Measurements from ENCODE around the gene ATP8A2.
A peak's percentile ranks its signal among the peaks of the same experiment; 100 is the strongest.

The ATP8A2 gene

GRCh38 chr13:25645681-25646080, 273.9 kb downstream of the ATP8A2 start:
- no peak for DNase-seq

- DNase-seq = no peak
Observed at GRCh38 chr13:25649001-25649633, 277.3 kb downstream of the ATP8A2 start.

GRCh38 chr13:25652764-25653163, 281.0 kb downstream of the ATP8A2 start:
- no peak for DNase-seq

GRCh38 chr13:25654322-25654721, 282.5 kb downstream of the ATP8A2 start:
- no peak for DNase-seq

GRCh38 chr13:25657157-25657556, 285.4 kb downstream of the ATP8A2 start:
- no peak for DNase-seq

- DNase-seq = no peak
Observed at GRCh38 chr13:25659091-25659795, 287.5 kb downstream of the ATP8A2 start.

- DNase-seq = no peak
Observed at GRCh38 chr13:25660996-25661395, 289.2 kb downstream of the ATP8A2 start.

GRCh38 chr13:25662516-25662915, 290.7 kb downstream of the ATP8A2 start:
- DNase-seq = no peak

- DNase-seq = no peak
Observed at GRCh38 chr13:25668345-25668744, 296.6 kb downstream of the ATP8A2 start.

- peak; percentile 27 for DNase-seq
Observed at GRCh38 chr13:25673711-25674110, 301.9 kb downstream of the ATP8A2 start.

GRCh38 chr13:25674371-25674770, 302.6 kb downstream of the ATP8A2 start:
- no peak for DNase-seq

- DNase-seq = no peak
Observed at GRCh38 chr13:25675060-25675459, 303.3 kb downstream of the ATP8A2 start.

GRCh38 chr13:25677956-25678355, 306.2 kb downstream of the ATP8A2 start:
- no peak for DNase-seq

GRCh38 chr13:25678398-25678797, 306.6 kb downstream of the ATP8A2 start:
- DNase-seq = peak; percentile 38

GRCh38 chr13:25679159-25679558, 307.4 kb downstream of the ATP8A2 start:
- no peak for DNase-seq

- DNase-seq = no peak
Observed at GRCh38 chr13:25679936-25680335, 308.2 kb downstream of the ATP8A2 start.

GRCh38 chr13:25682276-25682675, 310.5 kb downstream of the ATP8A2 start:
- DNase-seq = peak; percentile 43

GRCh38 chr13:25683056-25683455, 311.3 kb downstream of the ATP8A2 start:
- no peak for DNase-seq

GRCh38 chr13:25683662-25684370, 312.0 kb downstream of the ATP8A2 start:
- DNase-seq = no peak

GRCh38 chr13:25684491-25684890, 312.7 kb downstream of the ATP8A2 start:
- no peak for DNase-seq

GRCh38 chr13:25686831-25687470, 315.2 kb downstream of the ATP8A2 start:
- DNase-seq = no peak

GRCh38 chr13:25687471-25688225, 315.9 kb downstream of the ATP8A2 start:
- peak; percentile 49 for DNase-seq

GRCh38 chr13:25688536-25688935, 316.8 kb downstream of the ATP8A2 start:
- peak; percentile 59 for DNase-seq

All from femur (tissue), 1 donor.